ENCODE results near the gene DDX1. TPM values are rescaled to one million over a fixed set of nuclear protein-coding genes. Genes with fewer than 3 reads are reported as not detected.

DDX1 gene
- polyA plus RNA-seq, 1 donor = 87.8 TPM

DNA sequence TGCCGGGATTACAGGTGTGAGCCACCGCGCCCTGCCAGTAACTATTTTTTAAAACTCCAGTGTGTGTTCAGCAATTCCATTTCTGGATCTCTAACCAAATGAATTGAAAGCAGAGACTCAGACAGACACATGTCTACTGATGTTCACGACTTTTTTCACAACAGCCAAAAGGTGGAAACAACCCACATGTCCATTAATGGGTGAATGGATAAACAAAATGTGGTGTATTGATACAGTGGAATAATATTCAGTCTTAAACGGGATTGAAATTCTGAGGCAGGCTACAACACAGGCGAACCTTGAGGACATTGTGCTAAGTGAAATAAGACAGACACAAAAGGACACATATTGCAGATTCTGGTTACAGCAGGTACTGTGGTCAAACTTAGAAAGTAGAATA is 55.0 kb downstream of the DDX1 start:
- DNase-seq = no peak

- DNase-seq = no peak
These were observed 56.2 kb downstream of the DDX1 start for GRCh38 chr2:15647622-15648590.

GRCh38 chr2:15648593-15649525 is 57.2 kb downstream of the DDX1 start:
- no peak for DNase-seq

DNA sequence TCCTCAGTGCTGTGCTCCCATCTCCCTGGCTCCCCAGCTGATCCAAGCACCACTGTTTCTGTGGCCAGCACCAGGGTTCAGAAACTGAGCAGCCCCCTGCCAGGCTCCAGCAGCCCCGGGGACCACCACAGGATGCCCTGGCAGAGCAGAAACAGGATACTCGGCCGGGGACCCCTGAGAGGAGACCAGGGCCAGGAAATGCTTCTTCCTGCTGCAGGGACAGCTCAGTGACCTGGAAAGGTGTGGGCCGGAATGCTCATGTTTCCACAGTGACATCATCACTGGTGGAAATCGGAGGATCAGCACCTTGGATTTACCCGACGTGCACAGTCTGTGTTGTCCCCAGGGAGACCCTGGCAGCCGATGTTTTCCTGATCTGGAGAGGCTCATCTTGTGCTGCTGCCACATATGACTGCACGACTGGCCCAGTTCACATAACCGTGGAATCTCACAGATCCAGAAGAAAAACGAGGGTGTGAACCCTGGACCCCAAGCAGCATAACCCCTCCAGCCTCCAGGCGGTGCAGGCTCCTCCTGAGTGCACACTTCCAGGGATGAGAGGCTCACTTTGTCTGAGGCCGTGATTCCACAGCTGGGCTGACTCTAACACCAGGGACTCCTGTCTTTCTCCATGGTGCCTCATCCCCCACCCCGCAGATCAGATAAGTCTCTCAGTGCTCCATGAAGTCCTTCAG is 58.0 kb downstream of the DDX1 start:
- no peak for DNase-seq

- no peak for DNase-seq
These were observed 59.1 kb downstream of the DDX1 start for GRCh38 chr2:15650616-15651366.

- no peak for DNase-seq
These were observed 59.7 kb downstream of the DDX1 start for GRCh38 chr2:15651367-15651727.

DNA sequence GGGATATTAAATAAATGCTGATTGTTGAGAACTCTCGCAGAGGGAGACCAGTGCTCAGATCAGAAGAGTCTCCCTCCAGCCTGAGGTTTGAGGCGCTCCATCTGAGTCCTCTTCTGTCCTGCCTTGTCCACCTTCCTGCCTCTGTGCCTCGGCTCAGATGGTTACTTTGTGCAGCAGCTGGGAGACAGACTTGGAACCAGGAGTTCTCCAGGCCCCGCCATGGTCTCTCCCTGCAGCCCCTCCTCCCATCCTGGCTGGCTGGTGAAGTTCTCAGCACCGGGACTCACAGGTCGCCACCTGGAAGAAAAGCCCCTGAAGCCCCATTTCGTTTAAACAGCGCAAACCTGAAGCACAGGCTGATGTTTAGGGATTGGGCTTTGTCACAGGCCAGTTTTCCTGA is 60.6 kb downstream of the DDX1 start:
- no peak for DNase-seq

DNA sequence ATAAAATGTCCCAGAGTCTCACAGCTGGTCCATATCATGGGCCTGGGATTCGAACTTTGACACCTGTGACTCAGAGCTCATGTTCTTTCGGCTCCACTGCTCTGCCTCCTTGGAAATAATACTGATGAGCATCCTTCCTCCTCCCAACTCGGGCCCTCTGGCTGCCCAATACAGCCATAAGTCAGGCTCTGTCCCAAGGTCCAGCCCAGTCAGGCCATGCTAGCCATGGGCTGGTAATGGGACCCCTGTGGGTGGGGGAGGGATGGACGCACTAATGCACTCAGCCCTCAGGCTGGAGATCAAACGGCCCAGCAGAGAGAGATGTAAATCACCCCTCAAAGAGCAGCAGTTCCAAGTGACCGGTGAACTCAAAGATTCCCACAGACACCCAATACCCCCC is 61.1 kb downstream of the DDX1 start:
- no peak for DNase-seq

DNA sequence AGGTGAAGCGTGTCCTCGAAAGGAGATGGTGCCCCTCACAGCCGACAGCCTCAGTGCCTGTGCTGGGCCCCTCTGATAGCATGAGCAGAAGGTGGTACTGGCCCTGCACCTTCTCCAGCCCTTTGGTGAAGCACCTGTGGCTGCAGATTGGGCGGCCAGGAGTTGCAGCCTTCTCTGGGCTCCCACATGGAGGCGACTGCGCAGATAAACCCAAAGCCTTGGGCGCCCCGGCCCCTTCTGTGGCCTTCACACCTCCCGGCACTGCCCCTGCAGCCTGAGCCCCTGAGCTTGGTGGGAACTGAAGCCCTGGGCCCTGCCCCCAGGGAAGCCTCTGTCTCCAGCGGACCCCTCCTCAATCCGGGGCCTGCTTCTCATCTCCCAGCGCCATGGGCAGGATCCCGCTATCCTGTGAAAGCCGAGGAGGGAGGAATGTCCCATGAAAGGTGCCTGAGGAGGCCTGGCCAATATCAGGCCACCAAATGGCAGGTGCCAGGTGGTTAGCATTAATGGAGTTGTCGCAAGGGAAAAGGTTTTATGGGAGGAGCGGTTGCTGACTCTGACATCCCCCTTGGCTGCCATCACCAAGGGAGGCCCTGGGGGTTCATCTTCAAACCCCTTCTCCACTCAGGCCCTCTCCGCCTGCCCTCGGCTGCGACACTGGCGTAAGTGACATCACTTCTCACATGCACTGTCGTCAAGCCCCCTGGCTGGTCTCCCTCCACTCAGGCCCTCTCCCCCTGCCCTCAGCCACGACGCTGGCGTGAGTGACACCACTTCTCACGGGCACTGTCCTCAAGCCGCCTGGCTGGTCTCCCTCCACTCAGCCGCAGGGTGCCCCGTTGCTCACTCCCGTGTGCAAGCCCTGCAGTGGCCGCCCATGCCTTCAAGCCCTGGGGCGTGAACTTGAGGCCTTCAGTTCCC is 62.4 kb downstream of the DDX1 start:
- DNase-seq = no peak

DNA sequence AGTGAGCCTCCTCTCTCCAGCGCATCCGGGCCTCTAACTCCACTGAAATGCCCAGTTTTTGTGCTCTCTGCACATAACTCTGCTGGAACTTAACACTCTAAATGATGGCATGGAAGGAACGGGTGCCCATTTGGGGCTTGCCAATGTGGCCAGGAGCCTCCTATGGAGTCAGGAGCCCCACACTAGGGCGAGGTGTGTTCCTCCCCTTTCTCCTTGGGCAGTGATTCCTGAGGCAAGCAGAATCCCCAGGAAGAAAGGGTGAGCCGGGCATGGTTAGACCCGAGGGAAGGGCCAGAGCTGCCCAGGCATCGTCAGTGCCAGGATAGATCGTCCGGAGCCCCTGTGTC is 63.0 kb downstream of the DDX1 start:
- DNase-seq = no peak

DNA sequence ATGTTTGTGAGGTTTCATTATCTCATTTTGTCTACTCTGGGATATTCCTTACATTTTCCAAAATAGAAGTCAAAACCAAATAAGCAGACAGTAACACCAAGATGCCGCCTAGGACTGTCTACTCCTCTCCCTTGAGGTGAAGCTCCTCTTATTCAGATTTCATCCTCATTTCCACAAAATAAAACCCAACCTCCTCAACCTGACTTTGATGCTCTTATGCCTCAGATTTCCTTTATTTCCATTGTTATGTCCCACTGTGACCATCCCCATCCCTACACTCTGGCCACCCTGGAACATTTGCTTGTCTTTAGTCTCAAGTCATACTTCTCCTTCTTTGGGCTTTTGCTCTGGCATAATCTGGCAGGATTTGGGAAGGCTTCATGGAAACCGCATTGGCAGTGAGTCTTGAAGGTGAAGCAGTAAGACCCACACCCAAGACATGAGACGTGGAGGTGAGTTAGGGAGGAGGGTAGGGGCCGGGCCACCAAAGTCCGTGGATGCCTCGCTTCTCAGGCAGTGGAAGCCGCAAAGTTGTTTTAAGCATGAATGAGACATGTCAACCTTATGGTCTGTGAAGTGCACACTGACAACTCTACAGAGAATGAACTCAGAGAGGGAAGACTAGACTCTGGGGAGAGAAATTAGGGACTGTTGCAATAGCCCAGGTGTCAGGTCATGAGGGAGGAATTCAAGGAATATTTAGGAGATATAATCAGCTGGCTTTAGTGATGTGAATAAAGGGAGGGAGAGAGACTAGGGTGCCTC is 63.6 kb downstream of the DDX1 start:
- DNase-seq = no peak

- no peak for DNase-seq
These were observed 64.4 kb downstream of the DDX1 start for GRCh38 chr2:15656090-15656489.

GRCh38 chr2:15657759-15658158 is 66.1 kb downstream of the DDX1 start:
- no peak for DNase-seq

GRCh38 chr2:15658911-15659310 is 67.2 kb downstream of the DDX1 start:
- no peak for DNase-seq

- DNase-seq = no peak
These were observed 69.0 kb downstream of the DDX1 start for GRCh38 chr2:15660491-15661294.

- DNase-seq = no peak
These were observed 69.6 kb downstream of the DDX1 start for GRCh38 chr2:15661295-15661569.

DNA sequence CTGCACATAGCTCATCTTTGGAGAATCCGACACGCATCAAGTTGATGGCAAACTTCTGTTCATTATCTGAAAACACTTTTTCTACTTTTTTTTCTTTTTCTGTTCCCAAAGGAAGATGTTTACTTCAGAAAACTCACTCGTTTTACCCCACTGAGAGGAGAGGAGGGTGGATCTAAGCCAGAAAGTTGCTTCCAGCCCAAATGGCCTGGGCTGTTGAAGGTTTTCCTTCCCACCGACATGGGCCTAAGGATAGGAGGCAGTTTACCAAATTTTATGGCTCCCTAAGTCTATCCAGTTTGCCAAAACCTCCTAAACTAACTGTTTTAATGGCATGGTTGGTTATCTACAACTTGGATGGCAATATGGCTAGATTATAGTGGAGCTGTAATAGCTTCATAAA is 70.4 kb downstream of the DDX1 start:
- DNase-seq = no peak

- no peak for DNase-seq
These were observed 70.9 kb downstream of the DDX1 start for GRCh38 chr2:15662579-15662978.

DNA sequence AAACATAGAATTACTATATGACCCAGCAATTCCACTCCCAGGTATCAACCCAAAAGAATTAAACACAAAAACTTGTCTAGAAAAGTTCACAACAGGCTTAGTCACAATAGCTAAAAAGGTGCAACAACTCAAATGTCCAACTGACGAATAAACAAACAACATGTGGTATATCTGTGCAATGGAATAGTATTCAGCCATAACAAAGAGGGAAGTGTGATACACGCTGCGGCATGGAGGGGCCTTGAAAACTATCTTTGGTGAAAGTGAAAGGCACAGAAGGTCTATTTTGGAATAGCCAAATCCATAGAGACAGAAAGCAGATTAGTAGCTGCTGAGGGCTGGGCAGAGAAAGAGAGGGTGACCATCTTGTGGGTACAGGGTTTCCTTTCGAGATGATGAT is 72.1 kb downstream of the DDX1 start:
- DNase-seq = no peak

Measured in hindlimb muscle (tissue), 1 donor.